HFF-Myc (cell line): Measurements from ENCODE around the gene GSTM1.

ENCODE experiments used
- DNase-seq: peaks from one replicate; pipeline ENCODE4 v3.0.0-alpha.2; 2011; ENCODE audit warnings: low read depth; ENCODE audit errors: extremely low read depth
- H3K4me3 ChIP-seq: replicated peaks from 2 replicates; pipeline ENCODE4 v1.5.1; 2011; ENCODE audit warnings: low read depth, mild to moderate bottlenecking, control low read depth, low read length
- TF ChIP-seq, protein P1 (sequence below): IDR thresholded peaks from 2 replicates; pipeline ENCODE4 v1.5.1; 2012; ENCODE audit warnings: mild to moderate bottlenecking, low read depth, low read length, control low read depth; ENCODE audit errors: missing control alignments

Gene GSTM1

DNA sequence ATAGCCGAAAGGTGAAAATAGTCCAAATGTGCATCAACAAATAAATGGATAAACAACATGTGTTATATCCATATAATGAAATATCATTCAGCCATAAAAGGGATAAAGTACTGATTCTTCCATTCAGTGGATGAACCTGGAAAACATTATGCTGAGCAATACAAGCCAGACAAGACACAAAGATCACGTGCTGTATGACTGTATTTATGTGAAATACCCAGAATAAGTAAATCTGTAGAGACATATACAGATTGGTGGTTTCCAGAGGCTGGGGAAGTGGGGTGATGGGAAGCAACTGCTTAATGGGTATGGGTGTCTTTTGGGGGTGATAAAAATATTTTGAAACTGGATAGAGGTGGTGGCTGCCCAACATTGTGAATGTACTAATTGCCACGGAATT lies 45.0 kb upstream of the GSTM1 start:
- no peak for DNase-seq
- TF ChIP-seq, protein P1, sequence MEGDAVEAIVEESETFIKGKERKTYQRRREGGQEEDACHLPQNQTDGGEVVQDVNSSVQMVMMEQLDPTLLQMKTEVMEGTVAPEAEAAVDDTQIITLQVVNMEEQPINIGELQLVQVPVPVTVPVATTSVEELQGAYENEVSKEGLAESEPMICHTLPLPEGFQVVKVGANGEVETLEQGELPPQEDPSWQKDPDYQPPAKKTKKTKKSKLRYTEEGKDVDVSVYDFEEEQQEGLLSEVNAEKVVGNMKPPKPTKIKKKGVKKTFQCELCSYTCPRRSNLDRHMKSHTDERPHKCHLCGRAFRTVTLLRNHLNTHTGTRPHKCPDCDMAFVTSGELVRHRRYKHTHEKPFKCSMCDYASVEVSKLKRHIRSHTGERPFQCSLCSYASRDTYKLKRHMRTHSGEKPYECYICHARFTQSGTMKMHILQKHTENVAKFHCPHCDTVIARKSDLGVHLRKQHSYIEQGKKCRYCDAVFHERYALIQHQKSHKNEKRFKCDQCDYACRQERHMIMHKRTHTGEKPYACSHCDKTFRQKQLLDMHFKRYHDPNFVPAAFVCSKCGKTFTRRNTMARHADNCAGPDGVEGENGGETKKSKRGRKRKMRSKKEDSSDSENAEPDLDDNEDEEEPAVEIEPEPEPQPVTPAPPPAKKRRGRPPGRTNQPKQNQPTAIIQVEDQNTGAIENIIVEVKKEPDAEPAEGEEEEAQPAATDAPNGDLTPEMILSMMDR: no peak

DNA sequence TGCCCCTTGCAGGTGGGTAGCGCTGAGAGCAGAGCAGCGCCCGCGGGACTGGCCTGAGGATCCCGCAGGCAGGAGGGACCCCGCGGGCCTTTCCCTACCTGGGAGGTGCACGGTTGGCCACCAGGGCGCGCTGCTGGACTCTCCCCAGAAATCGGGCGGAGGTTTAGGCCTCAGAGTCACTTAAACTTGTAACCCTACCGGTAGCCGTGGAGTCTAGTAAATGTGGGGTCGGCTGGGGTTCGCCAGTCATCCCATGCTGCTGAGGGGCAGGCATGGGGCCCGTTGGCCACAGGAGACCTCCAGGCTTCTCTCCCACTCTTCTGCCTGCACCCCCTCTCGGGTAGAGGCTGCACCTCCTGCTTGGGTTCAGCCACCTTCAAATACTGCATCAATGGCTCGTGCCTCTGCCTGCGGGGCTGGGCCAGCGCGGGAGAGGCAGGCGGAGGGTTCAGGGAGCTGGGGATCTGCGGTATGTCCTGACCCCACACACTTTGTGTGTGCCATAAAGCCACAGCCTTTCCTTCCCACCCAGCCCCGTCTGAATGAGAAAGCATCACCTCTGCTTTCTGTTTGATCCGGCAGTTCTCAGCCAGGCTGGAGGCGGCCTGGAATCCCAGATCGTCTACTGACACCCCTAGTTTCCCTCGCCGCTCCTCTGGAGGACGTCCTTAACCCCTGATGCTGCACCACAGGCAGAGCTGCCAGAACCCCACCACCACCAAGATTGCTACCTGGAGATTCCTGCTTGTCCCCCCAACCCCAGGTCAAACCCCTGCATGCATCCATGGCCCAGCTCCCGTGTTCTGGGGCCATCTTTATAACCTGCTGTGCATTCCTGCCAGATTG lies 44.0 kb upstream of the GSTM1 start:
- TF ChIP-seq, protein P1: peak; percentile 80
- H3K4me3 ChIP-seq: no peak overlapping the region
- DNase-seq: no peak

More for the DNA sequence above, 45.0 kb upstream of the GSTM1 start:
- H3K4me3 ChIP-seq: no peak overlapping the region

DNA sequence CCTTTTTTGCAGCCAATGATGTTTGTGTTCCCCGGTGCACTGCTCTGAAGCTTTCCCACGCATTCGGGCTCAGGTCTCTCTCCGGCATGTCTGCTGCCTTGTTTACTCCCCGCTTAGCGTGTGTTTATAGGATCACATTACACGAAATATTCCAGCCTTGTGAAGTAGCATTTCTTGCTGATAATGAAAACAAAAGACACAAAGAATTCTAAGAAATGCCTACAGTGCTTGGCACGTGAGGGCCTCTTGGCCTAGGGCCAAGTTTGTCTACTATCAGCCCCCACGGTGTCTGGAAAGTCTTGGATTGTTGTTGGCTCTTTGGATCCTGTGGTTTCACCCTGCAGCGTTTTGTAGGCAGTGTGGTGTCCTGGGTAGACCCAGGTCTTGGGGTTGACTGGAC lies 42.9 kb upstream of the GSTM1 start:
- no peak for DNase-seq
- H3K4me3 ChIP-seq: no peak overlapping the region
- TF ChIP-seq, protein P1: no peak

DNA sequence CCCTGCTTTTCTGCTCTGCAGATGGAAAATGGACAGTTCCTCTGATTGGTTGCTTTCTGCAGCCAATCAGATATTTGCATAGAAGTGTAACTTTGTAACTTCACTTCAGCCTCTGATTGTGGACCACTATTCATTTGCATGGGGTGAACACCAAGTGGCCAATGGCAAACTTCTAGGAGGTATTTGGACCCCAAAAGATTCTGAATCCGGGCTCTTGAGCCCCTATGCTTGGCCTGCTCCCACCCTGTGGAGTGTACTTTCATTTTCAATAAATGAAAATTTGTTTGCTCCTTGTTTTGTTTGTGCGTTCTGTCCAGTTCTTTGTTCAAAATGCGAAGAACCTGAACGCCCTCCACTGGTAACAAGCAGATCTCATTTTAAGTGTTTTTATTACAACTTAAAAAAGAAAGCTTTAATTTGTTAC lies 38.1 kb upstream of the GSTM1 start:
- peak overlapping the region; percentile 22; the same call in 1 of the 2 replicates for H3K4me3 ChIP-seq
- TF ChIP-seq, protein P1: peak; percentile 55
- no peak for DNase-seq

DNA sequence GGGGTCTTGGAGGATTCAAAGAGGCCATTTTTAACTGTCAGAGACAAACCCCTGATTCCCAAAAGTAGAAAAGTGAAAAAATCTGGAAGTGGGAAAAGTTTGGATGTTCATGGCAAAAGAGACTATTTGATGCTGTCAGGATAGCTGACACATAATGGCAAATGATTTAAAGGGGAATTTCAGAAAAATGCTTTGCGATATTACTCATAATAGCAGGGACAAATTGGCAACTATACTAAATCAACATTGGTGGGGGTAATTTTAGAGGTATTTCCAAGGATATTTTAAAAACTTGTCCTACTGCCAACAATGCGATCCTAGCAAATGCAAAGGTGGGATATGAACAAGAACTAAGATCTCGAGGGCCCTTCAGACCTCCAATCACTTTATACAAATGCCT lies 37.0 kb upstream of the GSTM1 start:
- no peak for DNase-seq
- TF ChIP-seq, protein P1: no peak
- H3K4me3 ChIP-seq: no peak overlapping the region

DNA sequence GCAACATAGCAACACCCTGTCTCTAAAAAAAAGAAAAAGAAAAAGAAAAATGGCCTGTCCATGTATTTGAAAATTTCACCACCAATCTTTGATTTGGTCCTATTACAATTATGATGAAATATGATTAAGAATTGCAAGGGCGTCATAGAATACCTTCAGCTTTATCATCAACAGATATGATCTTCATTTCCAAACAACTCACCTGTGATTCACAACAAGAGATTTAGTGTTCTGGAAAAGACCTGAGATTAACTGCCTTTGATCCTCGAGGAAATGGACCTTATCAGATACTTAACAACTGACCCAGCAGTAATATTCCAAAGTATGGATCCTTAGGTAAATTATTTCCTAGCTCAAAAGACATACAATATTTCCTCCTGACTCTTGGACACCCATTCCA lies 35.2 kb upstream of the GSTM1 start:
- no peak for DNase-seq
- no peak overlapping the region for H3K4me3 ChIP-seq
- TF ChIP-seq, protein P1: no peak
